Type B pancreatic cell (in vitro differentiated cells): ENCODE measurements around the gene TLE1. TPM values are rescaled to one million over a fixed set of nuclear protein-coding genes. Genes with fewer than 3 reads are reported as not detected.

Source experiments
- DNase-seq: peaks from one replicate; pipeline ENCODE4 v3.0.0; 2021; ENCODE audit warnings: mixed read lengths; ENCODE audit not compliant: unreplicated experiment; ENCODE audit errors: extremely low spot score
- H3K27ac Mint-ChIP-seq: 2 replicates; pipeline ENCODE4 v1.8.0; 2021; ENCODE audit warnings: mild to moderate bottlenecking, mixed read lengths
- H3K27me3 Mint-ChIP-seq: 2 replicates; pipeline ENCODE4 v1.8.0; 2021; ENCODE audit warnings: mixed read lengths
- H3K36me3 Mint-ChIP-seq: 2 replicates; pipeline ENCODE4 v1.8.0; 2021; ENCODE audit warnings: mixed read lengths
- H3K4me1 Mint-ChIP-seq: one replicate; pipeline ENCODE4 v1.8.0; 2021; ENCODE audit warnings: mixed read lengths; ENCODE audit not compliant: unreplicated experiment
- H3K4me3 Mint-ChIP-seq: 2 replicates; pipeline ENCODE4 v1.8.0; 2021; ENCODE audit warnings: mild to moderate bottlenecking, mixed read lengths
- H3K9me3 Mint-ChIP-seq: 2 replicates; pipeline ENCODE4 v1.8.0; 2021; ENCODE audit warnings: mixed read lengths
- total RNA-seq: library from RNA; stranded (reverse); gene quantifications from 2 replicates; pipeline ENCODE4 v1.2.1, GENCODE V29; 2021; ENCODE audit warnings: low replicate concordance
- TF ChIP-seq, protein P1 (sequence below): fragments of 200-600 bp; sonication (generic); conservative IDR thresholded peaks from 2 replicates; pipeline ENCODE4 v1.5.0; 2021; ENCODE audit warnings: antibody characterized with exemption, mild to moderate bottlenecking

Gene TLE1
- total RNA-seq, 1 donor from 2014 or later, result 99.6 TPM

DNA sequence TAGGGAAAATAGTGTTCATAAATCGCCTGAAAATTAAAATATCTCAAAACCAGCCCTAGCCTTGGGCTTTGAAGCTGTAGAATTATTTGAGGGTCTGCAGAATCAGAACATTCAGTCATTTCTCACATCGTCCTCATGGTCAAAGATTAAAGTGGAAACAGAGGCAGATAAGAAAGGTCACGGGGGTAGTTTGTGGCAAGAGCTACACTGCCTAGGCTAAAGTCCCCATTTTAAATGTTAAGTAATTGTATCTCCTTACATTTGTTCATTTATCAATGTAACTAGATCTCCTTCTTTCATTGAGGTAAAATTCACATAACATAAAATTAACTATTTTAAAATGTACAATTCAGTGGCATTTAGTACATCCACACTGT, 139.2 kb downstream of the TLE1 start:
- H3K27ac Mint-ChIP-seq, result no peak overlapping the region
- peaks cover 45% of the 10 kb centered on the region for H3K27me3 Mint-ChIP-seq
- no peak overlapping the region for H3K4me3 Mint-ChIP-seq
- peaks cover 65% of the 10 kb centered on the region for H3K4me1 Mint-ChIP-seq
- H3K36me3 Mint-ChIP-seq, result no peaks in the 10 kb centered on the region
- no peaks in the 10 kb centered on the region for H3K9me3 Mint-ChIP-seq
- DNase-seq, result no peak
- TF ChIP-seq, protein P1, sequence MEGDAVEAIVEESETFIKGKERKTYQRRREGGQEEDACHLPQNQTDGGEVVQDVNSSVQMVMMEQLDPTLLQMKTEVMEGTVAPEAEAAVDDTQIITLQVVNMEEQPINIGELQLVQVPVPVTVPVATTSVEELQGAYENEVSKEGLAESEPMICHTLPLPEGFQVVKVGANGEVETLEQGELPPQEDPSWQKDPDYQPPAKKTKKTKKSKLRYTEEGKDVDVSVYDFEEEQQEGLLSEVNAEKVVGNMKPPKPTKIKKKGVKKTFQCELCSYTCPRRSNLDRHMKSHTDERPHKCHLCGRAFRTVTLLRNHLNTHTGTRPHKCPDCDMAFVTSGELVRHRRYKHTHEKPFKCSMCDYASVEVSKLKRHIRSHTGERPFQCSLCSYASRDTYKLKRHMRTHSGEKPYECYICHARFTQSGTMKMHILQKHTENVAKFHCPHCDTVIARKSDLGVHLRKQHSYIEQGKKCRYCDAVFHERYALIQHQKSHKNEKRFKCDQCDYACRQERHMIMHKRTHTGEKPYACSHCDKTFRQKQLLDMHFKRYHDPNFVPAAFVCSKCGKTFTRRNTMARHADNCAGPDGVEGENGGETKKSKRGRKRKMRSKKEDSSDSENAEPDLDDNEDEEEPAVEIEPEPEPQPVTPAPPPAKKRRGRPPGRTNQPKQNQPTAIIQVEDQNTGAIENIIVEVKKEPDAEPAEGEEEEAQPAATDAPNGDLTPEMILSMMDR, result no peak

- TF ChIP-seq, protein P1, result no peak
- H3K4me3 Mint-ChIP-seq, result no peak overlapping the region
- no peaks in the 10 kb centered on the region for H3K36me3 Mint-ChIP-seq
- H3K9me3 Mint-ChIP-seq, result no peaks in the 10 kb centered on the region
- DNase-seq, result no peak
- peaks cover 65% of the 10 kb centered on the region for H3K4me1 Mint-ChIP-seq
- H3K27me3 Mint-ChIP-seq, result peaks cover 41% of the 10 kb centered on the region
- no peak overlapping the region for H3K27ac Mint-ChIP-seq
Observed at GRCh38 chr9:81549500-81550206, 139.7 kb downstream of the TLE1 start.

- no peak for DNase-seq
- peaks cover 34% of the 10 kb centered on the region for H3K27me3 Mint-ChIP-seq
- H3K4me1 Mint-ChIP-seq, result peaks cover 60% of the 10 kb centered on the region
- no peak overlapping the region for H3K27ac Mint-ChIP-seq
- TF ChIP-seq, protein P1, result no peak
- no peaks in the 10 kb centered on the region for H3K9me3 Mint-ChIP-seq
- no peak overlapping the region for H3K4me3 Mint-ChIP-seq
- no peaks in the 10 kb centered on the region for H3K36me3 Mint-ChIP-seq
Observed at GRCh38 chr9:81548911-81549310, 140.4 kb downstream of the TLE1 start.

GRCh38 chr9:81546489-81546888, 142.9 kb downstream of the TLE1 start:
- Mint-ChIP-seq H3K27ac (no peak overlapping the region), H3K9me3 (no peaks in the 10 kb centered on the region), H3K4me1 (peaks cover 43% of the 10 kb centered on the region), H3K36me3 (no peaks in the 10 kb centered on the region), H3K27me3 (peaks cover 29% of the 10 kb centered on the region), H3K4me3 (no peak overlapping the region)
- TF ChIP-seq, protein P1, result no peak
- DNase-seq, result no peak

- Mint-ChIP-seq H3K36me3 (no peaks in the 10 kb centered on the region), H3K4me3 (no peak overlapping the region), H3K9me3 (no peaks in the 10 kb centered on the region), H3K27me3 (peaks cover 20% of the 10 kb centered on the region), H3K27ac (no peak overlapping the region), H3K4me1 (peaks cover 30% of the 10 kb centered on the region)
- TF ChIP-seq, protein P1, result no peak
- no peak for DNase-seq
Observed at GRCh38 chr9:81543695-81544094, 145.7 kb downstream of the TLE1 start.
